ENCODE results near the gene KAT2A.

KAT2A gene

GRCh38 chr17:42087042-42087701, 34.0 kb downstream of the KAT2A start:
- TF ChIP-seq CTCF (IDR thresholded peaks at IDR 0.05; ENCODE audit: borderline replicate concordance, control extremely low read depth, extremely low read depth, insufficient read depth, missing control alignments), result no peak
- DNase-seq (ENCODE audit: low spot score), result no peak
- in situ Hi-C loops (cut with MboI; ENCODE audit: low sequenced_read_pairs, unreplicated experiment), result no loop called here

- no peak for DNase-seq (ENCODE audit: low spot score)
- in situ Hi-C loops (cut with MboI; ENCODE audit: low sequenced_read_pairs, unreplicated experiment), result no loop called here
- no peak for TF ChIP-seq CTCF (IDR thresholded peaks at IDR 0.05; ENCODE audit: borderline replicate concordance, control extremely low read depth, extremely low read depth, insufficient read depth, missing control alignments)
These were observed 39.5 kb downstream of the KAT2A start for GRCh38 chr17:42081516-42082129.

- no peak for TF ChIP-seq CTCF (IDR thresholded peaks at IDR 0.05; ENCODE audit: borderline replicate concordance, control extremely low read depth, extremely low read depth, insufficient read depth, missing control alignments)
- no peak for DNase-seq (ENCODE audit: low spot score)
- in situ Hi-C loops (cut with MboI; ENCODE audit: low sequenced_read_pairs, unreplicated experiment), result no loop called here
These were observed 41.6 kb downstream of the KAT2A start for GRCh38 chr17:42079541-42079940.

- in situ Hi-C loops (cut with MboI; ENCODE audit: low sequenced_read_pairs, unreplicated experiment), result no loop called here
- no peak for DNase-seq (ENCODE audit: low spot score)
- TF ChIP-seq CTCF (IDR thresholded peaks at IDR 0.05; ENCODE audit: borderline replicate concordance, control extremely low read depth, extremely low read depth, insufficient read depth, missing control alignments), result no peak
These were observed 42.6 kb downstream of the KAT2A start for GRCh38 chr17:42078396-42079043.

GRCh38 chr17:42077755-42078154, 43.4 kb downstream of the KAT2A start:
- in situ Hi-C loops (cut with MboI; ENCODE audit: low sequenced_read_pairs, unreplicated experiment), result no loop called here
- DNase-seq (ENCODE audit: low spot score), result no peak
- TF ChIP-seq CTCF (IDR thresholded peaks at IDR 0.05; ENCODE audit: borderline replicate concordance, control extremely low read depth, extremely low read depth, insufficient read depth, missing control alignments), result no peak

GRCh38 chr17:42076797-42077559, 44.2 kb downstream of the KAT2A start:
- no peak for TF ChIP-seq CTCF (IDR thresholded peaks at IDR 0.05; ENCODE audit: borderline replicate concordance, control extremely low read depth, extremely low read depth, insufficient read depth, missing control alignments)
- in situ Hi-C loops (cut with MboI; ENCODE audit: low sequenced_read_pairs, unreplicated experiment), result no loop called here
- no peak for DNase-seq (ENCODE audit: low spot score)

Measured in GM13976 (cell line).